Measurements from ENCODE around the gene CASKIN2. TPM values are rescaled to one million over a fixed set of nuclear protein-coding genes. Genes with fewer than 3 reads are reported as not detected.

CASKIN2 gene
- total and polyA plus RNA-seq, 10 of the 15 experiments (the other 5 are each of a cell fraction or from before 2014, with no cell fraction given) = 0.02 to 2.7 (median 0.44) TPM; not detected in 1

GRCh38 chr17:75459590-75460267 lies 55.6 kb downstream of the CASKIN2 start (continued):
- TF ChIP-seq SKIL (IDR thresholded peaks at IDR 0.05; ENCODE audit: low read depth, poor library complexity, severe bottlenecking) (peak; percentile 55), KLF5 (IDR thresholded peaks at IDR 0.05; ENCODE audit: partially characterized antibody) (no peak), RUNX3 (IDR thresholded peaks at IDR 0.05; ENCODE audit: low read length) (peak; percentile 83), BHLHE40 (IDR thresholded peaks at IDR 0.05; ENCODE audit: borderline replicate concordance in 1 of 2, low read depth in 2 of 2, low read length in 1 of 2) (peak; percentile 15 to 49; a peak in 1 of 4 replicates), SMAD5 (IDR thresholded peaks at IDR 0.05; ENCODE audit: low read depth) (0 out of 2 replicates have a peak, but pooled peaks have one; percentile 27), SMAD1 (IDR thresholded peaks at IDR 0.05; ENCODE audit: low read depth, partially characterized antibody) (peak; percentile 36), NFIC (IDR thresholded peaks at IDR 0.05; ENCODE audit: low read depth, low read length) (no peak), USF1 (IDR thresholded peaks at IDR 0.05; ENCODE audit: borderline replicate concordance, extremely low read length, insufficient read depth, low read depth, low read length) (peak; percentile 55), CHD1 (IDR thresholded peaks at IDR 0.05; ENCODE audit: low read depth, low read length) (no peak), MLLT1 (IDR thresholded peaks at IDR 0.05) (peak; percentile 56; the same call in 1 of the 2 replicates), PAX8 (IDR thresholded peaks at IDR 0.05) (no peak), ZNF384 (IDR thresholded peaks at IDR 0.05; ENCODE audit: borderline replicate concordance, low read depth, low read length) (no peak), HDAC6 (IDR thresholded peaks at IDR 0.05; ENCODE audit: unreplicated experiment) (no peak), ZNF687 (IDR thresholded peaks at IDR 0.05) (peak; percentile 88), USF2 (IDR thresholded peaks at IDR 0.05; ENCODE audit: borderline replicate concordance, low read depth, low read length) (peak; percentile 73), HDGF (IDR thresholded peaks at IDR 0.05) (0 out of 2 replicates have a peak, but pooled peaks have one; percentile 38), GABPA (IDR thresholded peaks at IDR 0.05; ENCODE audit: low read depth) (no peak), PKNOX1 (IDR thresholded peaks at IDR 0.05) (no peak)

Data from GM12878 (cell line).